GM18909 (cell line): Measurements from ENCODE around the gene SLC10A6.

Source experiments
- ATAC-seq: cut with Tn5 transposase; IDR thresholded peaks from one replicate; pipeline ENCODE4 v1.9.1; 2021; ENCODE audit warnings: mild to moderate bottlenecking; ENCODE audit not compliant: unreplicated experiment, poor library complexity

The SLC10A6 gene

GRCh38 chr4:86809809-86810208 lies 39.4 kb downstream of the SLC10A6 start:
- no peak for ATAC-seq

GRCh38 chr4:86791126-86791525 lies 58.1 kb downstream of the SLC10A6 start:
- no peak for ATAC-seq

- ATAC-seq: no peak
These were observed 60.4 kb downstream of the SLC10A6 start for GRCh38 chr4:86788826-86789225.

GRCh38 chr4:86778175-86778574 lies 71.0 kb downstream of the SLC10A6 start:
- no peak for ATAC-seq

- no peak for ATAC-seq
These were observed 74.1 kb downstream of the SLC10A6 start for GRCh38 chr4:86775061-86775460.
